Ovary (tissue), 3 donors: Measurements from ENCODE around the gene AQP7.

Source experiments
- POLR2A ChIP-seq: fragments of 450-650 bp; IDR thresholded peaks from one replicate; pipeline ENCODE4 v1.6.1; 2017; ENCODE audit warnings: antibody characterized with exemption, mild to moderate bottlenecking, moderate library complexity
- TF ChIP-seq, protein P1 (sequence below), 3 donors: fragments of 450-650 bp in 2 of 3; fragments of 200-600 bp in 1 of 3; IDR thresholded peaks; one replicate each; pipeline versions ENCODE4 v1.5.1 to v1.8.0; 2016 to 2022; ENCODE audit warnings: antibody characterized with exemption in 3 of 3, mild to moderate bottlenecking in 1 of 3
- donor health status: DM: no; HTN: no; CAD: no.

DNA sequence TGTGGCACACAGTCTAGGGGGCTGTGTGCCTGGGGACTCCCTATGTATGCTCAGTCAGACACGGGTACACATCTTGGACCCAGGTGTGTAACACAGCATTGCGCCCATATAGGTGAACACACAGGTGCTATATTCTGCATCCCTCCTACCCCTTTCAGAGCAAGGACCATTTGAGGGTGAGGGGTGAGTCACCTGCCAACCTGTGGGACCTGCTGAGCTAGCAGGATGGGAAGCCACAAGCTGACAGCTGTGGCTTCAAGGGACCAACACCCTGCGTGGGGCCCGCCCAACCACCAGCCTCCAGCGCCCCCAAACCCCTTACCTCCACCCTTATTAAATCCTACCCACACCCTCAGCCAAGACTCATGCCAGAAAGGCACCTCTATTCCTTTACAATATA lies 14.6 kb upstream of the AQP7 start:
- TF ChIP-seq, protein P1, sequence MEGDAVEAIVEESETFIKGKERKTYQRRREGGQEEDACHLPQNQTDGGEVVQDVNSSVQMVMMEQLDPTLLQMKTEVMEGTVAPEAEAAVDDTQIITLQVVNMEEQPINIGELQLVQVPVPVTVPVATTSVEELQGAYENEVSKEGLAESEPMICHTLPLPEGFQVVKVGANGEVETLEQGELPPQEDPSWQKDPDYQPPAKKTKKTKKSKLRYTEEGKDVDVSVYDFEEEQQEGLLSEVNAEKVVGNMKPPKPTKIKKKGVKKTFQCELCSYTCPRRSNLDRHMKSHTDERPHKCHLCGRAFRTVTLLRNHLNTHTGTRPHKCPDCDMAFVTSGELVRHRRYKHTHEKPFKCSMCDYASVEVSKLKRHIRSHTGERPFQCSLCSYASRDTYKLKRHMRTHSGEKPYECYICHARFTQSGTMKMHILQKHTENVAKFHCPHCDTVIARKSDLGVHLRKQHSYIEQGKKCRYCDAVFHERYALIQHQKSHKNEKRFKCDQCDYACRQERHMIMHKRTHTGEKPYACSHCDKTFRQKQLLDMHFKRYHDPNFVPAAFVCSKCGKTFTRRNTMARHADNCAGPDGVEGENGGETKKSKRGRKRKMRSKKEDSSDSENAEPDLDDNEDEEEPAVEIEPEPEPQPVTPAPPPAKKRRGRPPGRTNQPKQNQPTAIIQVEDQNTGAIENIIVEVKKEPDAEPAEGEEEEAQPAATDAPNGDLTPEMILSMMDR (IDR thresholded peaks at IDR 0.05): no peak
- no peak for TF ChIP-seq POLR2A
